Measurements from ENCODE around the gene PALM.

PALM gene

GRCh38 chr19:750640-751423 lies 42.1 kb downstream of the PALM start, which contains the start of gene MISP:
Gene MISP, plus strand, starts transcription at chr19:751112. Its CDS starts 5,835 bp downstream, at chr19:756947.
- FAIRE-seq, result no peak
- DNase-seq (ENCODE audit: insufficient read length, low spot score), result no peak

- FAIRE-seq (no peak), DNase-seq (ENCODE audit: insufficient read length, low spot score) (no peak)
Measured at GRCh38 chr19:751501-752341, 43.0 kb downstream of the PALM start.

DNA sequence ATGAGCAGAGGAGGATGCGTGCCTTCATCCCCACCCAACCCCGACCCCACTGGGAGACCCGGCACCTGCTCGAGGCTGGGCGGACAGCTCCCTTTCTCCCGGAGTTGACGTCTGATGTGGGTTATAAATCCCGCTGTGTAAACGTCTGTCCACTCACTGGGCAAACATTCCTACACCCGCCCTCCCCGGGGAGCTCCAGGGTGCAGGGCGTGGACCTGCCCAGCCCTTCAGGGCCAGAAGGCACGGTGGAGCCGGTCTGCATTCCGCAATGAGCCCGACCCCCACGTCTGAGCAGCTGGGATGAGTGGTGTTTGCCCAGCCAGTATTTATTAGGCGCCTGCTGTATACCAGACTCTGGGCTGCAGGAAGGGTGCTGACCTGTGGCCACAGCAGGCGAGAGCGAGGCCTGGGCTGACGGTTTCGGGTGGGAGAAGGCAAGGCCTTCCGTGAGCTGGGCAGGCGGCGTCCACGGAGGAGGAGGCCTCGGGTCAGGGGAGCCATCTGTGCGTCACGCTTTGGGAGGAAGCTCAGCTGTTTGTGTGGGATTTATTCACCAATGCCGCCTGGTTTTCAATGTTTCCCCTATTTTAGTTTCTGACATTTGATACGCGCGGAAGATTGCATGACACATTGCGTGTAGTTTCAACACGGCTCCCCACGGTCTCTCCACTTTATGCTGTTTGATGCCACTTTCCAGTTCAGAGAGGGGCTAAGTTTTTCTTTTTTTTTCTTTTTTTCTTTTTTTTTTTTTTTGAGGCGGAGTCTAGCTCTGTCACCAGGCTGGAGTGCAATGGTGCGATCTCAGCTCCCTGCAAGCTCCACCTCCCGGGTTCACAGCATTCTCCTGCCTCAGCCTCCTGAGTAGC lies 44.1 kb downstream of the PALM start:
- FAIRE-seq, result no peak
- DNase-seq (ENCODE audit: insufficient read length, low spot score), result no peak

DNA sequence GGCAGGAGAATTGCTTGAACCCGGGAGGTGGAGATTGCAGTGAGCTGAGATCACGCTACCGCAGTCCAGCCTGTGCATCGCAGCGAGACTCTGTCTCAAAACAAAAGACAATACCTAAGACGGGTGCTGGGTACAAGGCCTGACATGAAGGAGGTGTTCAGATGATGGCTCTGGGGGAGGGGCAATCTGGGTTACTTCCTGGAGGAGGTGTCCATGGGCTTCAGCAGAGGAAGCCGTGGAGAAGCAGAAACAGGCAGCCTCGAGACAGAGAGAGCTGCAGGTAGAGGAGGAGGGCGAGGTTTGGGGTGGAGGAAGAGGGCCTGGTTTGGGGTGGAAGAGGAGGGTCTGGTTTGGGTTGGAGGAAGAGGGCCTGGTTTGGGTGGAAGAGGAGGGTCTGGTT lies 45.8 kb downstream of the PALM start:
- DNase-seq (ENCODE audit: insufficient read length, low spot score) (no peak), FAIRE-seq (no peak)

GRCh38 chr19:755063-755462 lies 46.3 kb downstream of the PALM start:
- no peak for FAIRE-seq
- no peak for DNase-seq (ENCODE audit: insufficient read length, low spot score)

- no peak for FAIRE-seq
Measured at GRCh38 chr19:756236-756635, 47.5 kb downstream of the PALM start.

GRCh38 chr19:756821-757688 lies 48.3 kb downstream of the PALM start:
- no peak for DNase-seq (ENCODE audit: insufficient read length, low spot score)
- FAIRE-seq, result no peak

More at GRCh38 chr19:756236-756635, 47.5 kb downstream of the PALM start:
- DNase-seq (ENCODE audit: insufficient read length, low spot score), result no peak

DNA sequence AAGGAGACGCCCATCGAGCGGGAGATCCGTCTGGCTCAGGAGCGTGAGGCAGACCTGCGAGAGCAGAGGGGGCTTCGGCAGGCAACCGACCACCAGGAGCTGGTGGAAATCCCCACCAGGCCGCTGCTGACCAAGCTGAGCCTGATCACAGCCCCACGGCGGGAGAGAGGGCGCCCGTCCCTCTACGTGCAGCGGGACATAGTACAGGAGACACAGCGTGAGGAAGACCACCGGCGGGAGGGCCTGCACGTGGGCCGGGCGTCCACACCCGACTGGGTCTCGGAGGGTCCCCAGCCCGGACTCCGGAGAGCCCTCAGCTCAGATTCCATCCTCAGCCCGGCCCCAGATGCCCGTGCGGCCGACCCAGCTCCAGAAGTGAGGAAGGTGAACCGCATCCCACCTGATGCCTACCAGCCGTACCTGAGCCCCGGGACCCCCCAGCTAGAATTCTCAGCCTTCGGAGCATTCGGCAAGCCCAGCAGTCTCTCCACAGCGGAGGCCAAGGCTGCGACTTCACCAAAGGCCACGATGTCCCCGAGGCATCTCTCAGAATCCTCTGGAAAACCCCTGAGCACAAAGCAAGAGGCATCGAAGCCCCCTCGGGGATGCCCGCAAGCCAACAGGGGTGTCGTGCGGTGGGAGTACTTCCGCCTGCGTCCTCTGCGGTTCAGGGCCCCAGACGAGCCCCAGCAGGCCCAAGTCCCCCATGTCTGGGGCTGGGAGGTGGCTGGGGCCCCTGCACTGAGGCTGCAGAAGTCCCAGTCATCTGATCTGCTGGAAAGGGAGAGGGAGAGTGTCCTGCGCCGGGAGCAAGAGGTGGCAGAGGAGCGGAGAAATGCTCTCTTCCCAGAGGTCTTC lies 49.3 kb downstream of the PALM start:
- DNase-seq (ENCODE audit: insufficient read length, low spot score) (no peak), FAIRE-seq (no peak)

GRCh38 chr19:763181-763580 lies 54.4 kb downstream of the PALM start:
- no peak for FAIRE-seq
- no peak for DNase-seq (ENCODE audit: insufficient read length, low spot score)

GRCh38 chr19:763869-764268 lies 55.1 kb downstream of the PALM start:
- no peak for DNase-seq (ENCODE audit: insufficient read length, low spot score)
- no peak for FAIRE-seq

GRCh38 chr19:764301-764700 lies 55.6 kb downstream of the PALM start:
- FAIRE-seq, result no peak
- no peak for DNase-seq (ENCODE audit: insufficient read length, low spot score)

DNA sequence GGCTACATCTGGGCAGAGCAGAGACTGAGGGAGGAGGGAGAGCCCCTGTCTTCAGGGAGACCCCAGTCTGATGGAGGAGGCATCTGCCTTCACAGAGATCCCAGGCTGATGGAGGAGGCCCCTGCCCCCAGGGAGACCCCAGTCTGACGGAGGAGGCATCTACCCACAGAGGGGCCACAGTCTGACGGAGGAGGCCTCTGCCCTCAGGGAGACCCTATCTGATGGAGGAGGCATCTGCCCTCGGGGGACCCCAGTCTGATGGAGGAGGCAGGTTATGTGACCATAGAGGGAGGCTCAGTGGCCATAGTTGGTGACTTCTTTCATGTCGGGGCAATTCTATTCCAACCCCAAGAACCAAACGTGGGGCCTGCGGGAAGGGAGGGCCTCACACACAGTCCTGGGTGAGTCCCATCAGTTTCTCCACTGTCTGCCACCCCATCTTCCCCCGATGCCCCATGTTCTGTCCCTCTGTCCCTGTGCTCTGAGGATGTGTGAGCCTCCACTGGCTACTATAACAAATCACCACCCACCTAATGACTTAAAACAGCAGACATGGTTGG lies 56.5 kb downstream of the PALM start:
- no peak for DNase-seq (ENCODE audit: insufficient read length, low spot score)
- FAIRE-seq, result no peak

DNA sequence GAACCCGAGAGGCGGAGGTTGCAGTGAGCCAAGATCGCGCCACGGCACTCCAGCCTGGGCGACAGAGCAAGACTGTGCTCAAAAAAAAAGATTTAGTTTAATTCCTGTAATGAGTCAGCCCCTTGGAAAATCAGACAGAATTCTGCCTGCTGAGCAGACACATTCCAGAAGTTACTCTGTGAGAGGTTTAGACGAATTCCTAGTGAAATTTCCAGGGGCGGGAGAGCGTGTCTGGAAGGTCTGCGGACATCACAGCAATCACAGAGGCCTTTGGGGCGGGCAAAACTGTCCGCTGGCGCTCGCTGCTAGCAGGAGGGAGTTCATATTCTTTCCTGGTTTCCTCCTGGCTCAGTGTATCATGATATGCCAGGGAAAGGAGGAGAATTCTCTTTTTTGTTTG lies 59.7 kb downstream of the PALM start:
- no peak for FAIRE-seq

DNA sequence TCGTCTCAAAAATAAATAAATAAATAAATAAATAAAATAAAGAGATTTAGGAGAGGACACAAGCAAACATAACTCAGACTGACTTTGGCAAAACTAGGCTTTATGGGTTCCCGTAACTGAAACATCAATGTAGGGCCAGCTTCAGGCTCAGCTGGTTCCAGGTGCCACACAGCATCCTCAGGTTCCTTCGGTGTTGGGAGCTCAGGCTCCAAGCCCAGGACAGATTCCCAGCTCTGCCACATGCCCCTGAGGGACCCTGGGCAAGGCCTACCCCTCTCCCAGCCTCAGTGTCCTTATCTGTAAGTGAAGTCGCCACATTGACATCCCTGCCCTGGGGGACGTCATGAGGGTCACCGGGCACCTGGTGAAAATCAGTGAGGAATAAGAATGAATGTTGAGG lies 60.9 kb downstream of the PALM start:
- no peak for FAIRE-seq
- DNase-seq (ENCODE audit: insufficient read length, low spot score), result no peak

More for the DNA sequence above, 59.7 kb downstream of the PALM start:
- DNase-seq (ENCODE audit: insufficient read length, low spot score), result no peak

DNA sequence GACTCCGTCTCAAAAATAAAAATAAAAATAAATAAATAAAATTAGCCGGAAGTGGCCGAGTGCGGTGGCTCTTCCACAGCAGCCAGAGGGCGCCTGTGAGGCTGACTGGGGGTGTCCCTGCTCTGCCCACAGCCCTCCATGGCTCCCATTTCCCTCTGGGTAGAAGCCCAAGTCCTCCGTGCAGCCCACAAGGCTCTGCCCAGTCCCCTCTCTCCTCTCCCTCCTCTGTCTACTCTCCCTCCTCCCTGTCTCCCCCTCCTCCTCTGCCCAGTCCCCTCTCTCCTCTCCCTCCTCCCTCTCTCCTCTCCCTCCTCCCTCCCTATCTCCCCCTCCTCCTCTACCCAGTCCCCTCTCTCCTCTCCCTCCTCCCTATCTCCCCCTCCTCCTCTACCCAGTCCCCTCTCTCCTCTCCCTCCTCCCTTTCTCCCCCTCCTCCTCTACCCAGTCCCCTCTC lies 62.6 kb downstream of the PALM start:
- FAIRE-seq (no peak), DNase-seq (ENCODE audit: insufficient read length, low spot score) (no peak)

GRCh38 chr19:772063-772462 lies 63.3 kb downstream of the PALM start:
- FAIRE-seq (no peak), DNase-seq (ENCODE audit: insufficient read length, low spot score) (no peak)

DNA sequence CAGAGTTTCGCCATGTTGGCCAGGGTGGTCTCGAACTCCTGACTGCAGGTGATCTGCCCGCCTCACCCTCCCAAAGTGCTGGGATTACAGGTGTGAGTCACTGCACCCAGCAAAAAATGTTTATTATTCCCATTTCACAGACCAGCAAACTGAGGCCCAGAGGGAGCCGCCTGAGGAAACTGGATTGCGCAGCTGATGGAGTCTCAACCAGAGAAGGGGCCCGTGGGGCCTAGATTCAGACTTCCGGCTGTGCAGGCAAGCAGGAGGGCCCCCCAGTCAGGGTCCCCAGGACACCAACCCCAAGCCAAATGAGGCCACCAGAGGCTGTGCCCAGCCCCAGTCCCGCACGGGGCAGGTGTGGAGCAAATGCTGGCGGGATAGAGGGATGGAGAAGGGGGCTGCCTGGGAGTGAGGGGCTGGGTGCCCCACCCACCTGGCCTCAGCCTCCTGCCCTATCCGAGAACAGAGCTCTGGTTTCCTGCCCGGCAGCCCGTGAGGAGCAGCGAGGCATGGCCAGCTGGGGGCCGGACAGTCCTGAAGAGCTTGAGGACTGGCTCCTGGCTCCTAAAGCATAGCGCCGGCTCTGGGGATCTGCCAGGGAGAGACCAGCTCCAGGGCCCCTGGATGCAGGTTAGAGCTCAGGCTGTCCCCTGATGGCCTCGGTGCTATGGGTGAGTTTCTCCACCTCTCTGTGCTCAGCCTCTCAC lies 64.1 kb downstream of the PALM start:
- no peak for DNase-seq (ENCODE audit: insufficient read length, low spot score)
- FAIRE-seq, result no peak

DNA sequence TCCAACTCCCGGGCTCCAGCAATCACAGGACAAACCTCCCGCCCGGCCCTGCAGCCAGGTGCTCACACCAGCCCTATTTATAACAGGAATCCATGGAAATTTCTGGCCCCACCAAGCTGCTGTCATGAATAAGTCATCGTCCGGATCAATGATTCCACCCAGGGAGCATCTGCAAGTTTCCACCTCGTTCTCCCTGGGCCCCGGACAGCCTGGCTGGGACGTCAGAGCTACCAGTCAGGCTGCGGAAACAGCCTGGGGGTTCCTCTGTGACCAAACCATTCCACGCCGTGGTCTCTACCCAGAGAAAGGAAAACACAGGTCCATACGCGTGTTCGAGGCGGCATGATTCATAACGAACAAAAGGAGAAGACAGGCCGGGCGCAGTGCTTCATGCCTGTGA lies 67.8 kb downstream of the PALM start:
- DNase-seq (ENCODE audit: insufficient read length, low spot score) (no peak), FAIRE-seq (no peak)

Measured in GM19239 (cell line).